Spleen (tissue), 11 donors: ENCODE measurements around the gene TSHZ2. TPM values are rescaled to one million over a fixed set of nuclear protein-coding genes. Genes with fewer than 3 reads are reported as not detected.

Source experiments
- DNase-seq: peaks from one replicate; pipeline ENCODE4 v3.0.0-alpha.2; 2020
- H3K27ac ChIP-seq, 8 donors: fragments of 200-600 bp; sonication (generic) in 7 of 8; 1 replicate in 4 of 8; 2 replicates in 4 of 8; pipeline versions ENCODE4 v1.5.0 to v1.8.0; 2016 to 2021; ENCODE audit warnings: inconsistent platforms in 4 of 8, mild to moderate bottlenecking in 4 of 8, moderate library complexity in 1 of 8
- H3K27me3 ChIP-seq, 7 donors: fragments of 200-600 bp; sonication (generic) in 6 of 7; replicated peaks in 1 of 7; 1 replicate in 4 of 7; 2 replicates in 3 of 7; pipeline versions ENCODE4 v1.5.0 to v1.8.0; 2016 to 2021; ENCODE audit warnings: inconsistent platforms in 3 of 7, mild to moderate bottlenecking in 1 of 7
- H3K36me3 ChIP-seq, 6 donors: fragments of 200-600 bp; sonication (generic) in 5 of 6; 1 replicate in 4 of 6; 2 replicates in 2 of 6; pipeline versions ENCODE4 v1.5.0 to v1.8.0; 2016 to 2021; ENCODE audit warnings: inconsistent platforms in 2 of 6
- H3K4me1 ChIP-seq, 6 donors: fragments of 200-600 bp; sonication (generic) in 5 of 6; 1 replicate in 3 of 6; 2 replicates in 3 of 6; pipeline versions ENCODE4 v1.5.0 to v1.8.0; 2016 to 2021; ENCODE audit warnings: inconsistent platforms in 3 of 6
- H3K4me3 ChIP-seq, 8 donors: fragments of 200-600 bp; sonication (generic) in 7 of 8; 1 replicate in 4 of 8; 2 replicates in 4 of 8; pipeline versions ENCODE4 v1.5.0 to v1.8.0; 2016 to 2021; ENCODE audit warnings: inconsistent platforms in 4 of 8, mild to moderate bottlenecking in 4 of 8, moderate library complexity in 2 of 8
- H3K9me3 ChIP-seq, 8 donors: fragments of 200-600 bp; sonication (generic) in 7 of 8; 1 replicate in 4 of 8; 2 replicates in 4 of 8; pipeline versions ENCODE4 v1.5.0 to v1.8.0; 2016 to 2021; ENCODE audit warnings: inconsistent platforms in 4 of 8
- POLR2A ChIP-seq, 3 donors: fragments of 450-650 bp; IDR thresholded peaks; one replicate each; pipeline ENCODE4 v1.5.1; 2017; ENCODE audit warnings: antibody characterized with exemption in 3 of 3, mild to moderate bottlenecking in 1 of 3
- POLR2AphosphoS5 ChIP-seq, 3 donors: sonication (generic); formaldehyde crosslinking; IDR thresholded peaks; one replicate each; pipeline ENCODE4 v1.5.1; 2017; ENCODE audit warnings: antibody characterized with exemption in 3 of 3
- WGBS, 5 donors: extraction: QIAGEN DNeasy Blood & Tissue Kit in 3 of 5; methylation state at CpG; one replicate each; pipeline versions ENCODE4 v1.1.5 to v1.1.7; 2013 to 2018; 5-methylcytosine and 5-hydroxymethylcytosine counted together
- intact Hi-C: fragments of 100-400 bp; cut with DNase I; formaldehyde crosslinking; loops from one replicate; pipeline ENCODE4 v1.15.0; 2023; ENCODE audit warnings: low total_unique reads
- polyA plus RNA-seq, 3 donors: library from polyadenylated mRNA; stranded (reverse); fragments of 200-250 nt; gene quantifications; one replicate each; pipeline ENCODE4 v1.2.1, GENCODE V29; 2013
- total RNA-seq, 7 donors: library from RNA; depleted of rRNA in 3 of 7; stranded (reverse); fragments of >200 nt in 3 of 7; fragmentation: NEBNext Ultra II Directional in 4 of 7; extraction: Animal tissue kit (Norgen Biotek cat#: 25700) in 4 of 7; gene quantifications; one replicate each; pipeline versions ENCODE4 v1.1.0 to v1.2.1, GENCODE V29; 2016 to 2021
- TF ChIP-seq, protein P1 (sequence below), 11 experiments: fragments of 200-600 bp in 7 of 11; fragments of 450-650 bp in 4 of 11; sonication (generic) in 4 of 11; IDR thresholded peaks in 8 of 11; conservative IDR thresholded peaks in 3 of 11; 1 replicate in 7 of 11; 2 replicates in 4 of 11; pipeline versions ENCODE4 v1.4.0 to v1.8.0; 2016 to 2021; ENCODE audit warnings: antibody characterized with exemption in 11 of 11, inconsistent platforms in 4 of 11, mild to moderate bottlenecking in 1 of 11
- donor health status: healthy with polysubstance abuse.
- donor health status: DM: no; HTN: no; CAD: no; lungs with moderate emphysema.
- donor health status: DM: no; HTN: no; CAD: no.
- donor health status: Bipolar disorder and iron deficiency.
- donor health status: healthy.
- donor health status: DM: no; HTN: no; CAD: no.
- donor health status: DM: yes; HTN: yes; CAD: no.

TSHZ2 gene
- total and polyA plus RNA-seq, 10 donors = 0.86 to 19.2 (median 15.7) TPM

DNA sequence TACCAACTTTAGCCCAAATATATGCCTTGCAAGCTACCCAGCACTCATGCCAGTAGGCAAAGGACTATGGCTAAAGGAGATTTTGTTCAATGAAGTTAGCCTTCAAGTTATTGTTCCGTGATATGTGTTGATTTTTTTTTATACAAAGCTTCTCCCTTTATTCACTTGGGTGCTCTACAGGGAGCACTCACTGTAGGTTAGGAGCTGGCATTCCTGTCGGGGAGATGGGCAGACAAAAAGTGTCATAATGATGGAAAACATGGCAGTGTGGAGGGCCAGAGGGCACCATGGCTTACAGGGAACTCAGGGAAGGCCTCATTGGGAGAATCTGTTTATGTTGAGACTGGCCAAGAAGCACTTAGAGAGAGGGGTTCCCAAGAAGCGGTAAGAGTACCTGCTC is 292.4 kb downstream of the TSHZ2 start:
- TF ChIP-seq, protein P1, sequence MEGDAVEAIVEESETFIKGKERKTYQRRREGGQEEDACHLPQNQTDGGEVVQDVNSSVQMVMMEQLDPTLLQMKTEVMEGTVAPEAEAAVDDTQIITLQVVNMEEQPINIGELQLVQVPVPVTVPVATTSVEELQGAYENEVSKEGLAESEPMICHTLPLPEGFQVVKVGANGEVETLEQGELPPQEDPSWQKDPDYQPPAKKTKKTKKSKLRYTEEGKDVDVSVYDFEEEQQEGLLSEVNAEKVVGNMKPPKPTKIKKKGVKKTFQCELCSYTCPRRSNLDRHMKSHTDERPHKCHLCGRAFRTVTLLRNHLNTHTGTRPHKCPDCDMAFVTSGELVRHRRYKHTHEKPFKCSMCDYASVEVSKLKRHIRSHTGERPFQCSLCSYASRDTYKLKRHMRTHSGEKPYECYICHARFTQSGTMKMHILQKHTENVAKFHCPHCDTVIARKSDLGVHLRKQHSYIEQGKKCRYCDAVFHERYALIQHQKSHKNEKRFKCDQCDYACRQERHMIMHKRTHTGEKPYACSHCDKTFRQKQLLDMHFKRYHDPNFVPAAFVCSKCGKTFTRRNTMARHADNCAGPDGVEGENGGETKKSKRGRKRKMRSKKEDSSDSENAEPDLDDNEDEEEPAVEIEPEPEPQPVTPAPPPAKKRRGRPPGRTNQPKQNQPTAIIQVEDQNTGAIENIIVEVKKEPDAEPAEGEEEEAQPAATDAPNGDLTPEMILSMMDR (IDR thresholded peaks at IDR 0.05 in 8 of 11, conservative IDR thresholded peaks at IDR 0.05 in 3 of 11) = no peak
- TF ChIP-seq POLR2AphosphoS5 (IDR thresholded peaks at IDR 0.05) (no peak), POLR2A (IDR thresholded peaks at IDR 0.05) (no peak)
- intact Hi-C loops = no loop called here

DNA sequence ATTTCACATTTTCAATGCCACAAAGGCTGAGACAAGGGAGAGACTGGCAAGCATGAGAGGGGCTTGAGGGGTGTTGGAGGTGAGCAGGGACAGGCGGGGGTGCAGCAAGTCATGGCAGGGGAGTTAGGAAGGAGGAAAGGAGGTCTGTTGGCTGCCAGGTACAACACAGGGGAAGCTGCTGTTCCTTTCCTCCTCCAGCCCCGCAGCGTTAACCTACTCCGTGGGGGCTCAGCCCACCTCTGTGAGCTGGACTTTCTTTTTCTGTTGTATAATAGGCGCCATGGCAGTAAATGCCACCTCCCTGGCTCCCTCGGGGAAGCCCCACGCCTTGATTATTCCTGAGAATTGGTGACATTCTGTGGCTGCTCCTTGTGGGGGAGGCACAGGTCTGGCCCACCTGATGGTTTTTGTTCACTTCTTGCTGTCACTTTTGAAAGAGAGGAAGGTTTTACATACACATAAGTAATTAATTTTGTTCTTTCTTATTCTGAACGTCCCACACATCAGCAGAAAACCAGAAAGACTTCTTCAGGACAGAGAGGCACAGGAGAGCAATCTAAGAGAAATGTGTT is 293.2 kb downstream of the TSHZ2 start:
- no peak overlapping the region for H3K4me3 ChIP-seq
- H3K27me3 ChIP-seq = peaks cover 0 to 8% (median 0%) of the 10 kb centered on the region in 7 donors
- H3K4me1 ChIP-seq = no peaks in the 10 kb centered on the region
- no peak overlapping the region for H3K27ac ChIP-seq
- intact Hi-C loops = no loop called here
- TF ChIP-seq POLR2AphosphoS5 (IDR thresholded peaks at IDR 0.05) = no peak
- TF ChIP-seq, protein P1 (IDR thresholded peaks at IDR 0.05 in 8 of 11, conservative IDR thresholded peaks at IDR 0.05 in 3 of 11) = no peak
- TF ChIP-seq POLR2A (IDR thresholded peaks at IDR 0.05) = no peak
- no peaks in the 10 kb centered on the region for H3K36me3 ChIP-seq
- no peaks in the 10 kb centered on the region for H3K9me3 ChIP-seq
- DNase-seq = no peak
- 78 to 86% (median 79%) methylated on average over 8 of the region's 8 CpGs for whole genome bisulfite sequencing, 5 donors

More for the DNA sequence above, 292.4 kb downstream of the TSHZ2 start:
- Histone ChIP-seq H3K27ac (no peak overlapping the region), H3K36me3 (no peaks in the 10 kb centered on the region), H3K4me1 (no peaks in the 10 kb centered on the region), H3K27me3 (peaks cover 0 to 8% (median 0%) of the 10 kb centered on the region in 7 donors), H3K4me3 (no peak overlapping the region), H3K9me3 (no peaks in the 10 kb centered on the region)
- 80 to 95% (median 85%) methylated on average over 3 of the region's 3 CpGs for WGBS, 5 donors
- no peak for DNase-seq

DNA sequence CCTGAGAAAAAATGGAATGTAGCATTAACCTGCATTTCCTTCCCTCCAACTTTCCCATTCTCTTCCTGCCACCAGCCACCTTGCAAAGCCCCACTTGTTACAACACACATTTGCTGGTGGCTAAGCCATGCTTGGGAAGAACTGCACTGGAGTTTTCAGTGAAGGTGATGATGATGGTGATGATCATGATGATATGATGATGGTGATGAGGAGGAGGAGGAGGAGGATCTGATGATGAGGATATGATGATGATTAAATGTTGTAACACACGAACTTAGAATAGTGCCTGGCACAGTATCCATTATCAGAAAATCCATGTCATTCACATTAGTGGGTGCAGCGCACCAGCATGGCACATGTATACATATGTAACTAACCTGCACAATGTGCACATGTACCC is 297.2 kb downstream of the TSHZ2 start:
- intact Hi-C loops = no loop called here

DNA sequence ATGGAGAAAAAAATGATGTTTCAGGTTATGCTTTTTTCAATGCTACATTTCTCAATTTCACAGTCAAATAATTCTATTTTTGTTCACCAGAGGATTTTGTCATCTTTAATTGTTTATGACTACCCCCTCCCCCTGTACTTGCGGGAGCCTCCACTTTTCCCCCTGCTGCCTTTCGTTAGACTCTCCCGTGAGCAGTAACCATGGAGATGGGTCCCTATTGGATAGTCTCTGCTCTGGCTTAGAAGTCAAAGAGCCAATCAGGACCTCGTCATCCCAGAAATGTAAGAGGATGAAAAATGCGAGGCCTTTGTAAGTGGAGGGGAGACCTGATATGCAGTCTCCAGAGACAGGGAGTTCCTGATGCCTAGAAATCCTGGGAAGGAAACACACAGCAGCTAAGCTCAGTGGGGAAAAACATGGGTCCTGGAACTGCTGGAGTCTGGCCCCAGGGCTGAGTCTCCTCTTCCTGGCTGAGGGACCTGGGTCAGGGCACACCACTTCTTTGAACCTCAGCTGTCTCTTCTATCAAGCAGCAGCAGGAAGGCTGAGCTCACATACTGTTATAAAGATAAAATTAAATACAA is 298.7 kb downstream of the TSHZ2 start:
- intact Hi-C loops = no loop called here
- Histone ChIP-seq H3K4me1 (no peaks in the 10 kb centered on the region), H3K9me3 (no peaks in the 10 kb centered on the region), H3K4me3 (no peak overlapping the region), H3K27me3 (no peaks in the 10 kb centered on the region), H3K27ac (no peak overlapping the region), H3K36me3 (no peaks in the 10 kb centered on the region)
- WGBS, 5 donors = 84 to 88% (median 87%) methylated on average over 5 of the region's 5 CpGs
- no peak for DNase-seq
- TF ChIP-seq, protein P1 (IDR thresholded peaks at IDR 0.05 in 8 of 11, conservative IDR thresholded peaks at IDR 0.05 in 3 of 11) = no peak
- no peak for TF ChIP-seq POLR2AphosphoS5 (IDR thresholded peaks at IDR 0.05)
- TF ChIP-seq POLR2A (IDR thresholded peaks at IDR 0.05) = no peak

More for the DNA sequence above, 297.2 kb downstream of the TSHZ2 start:
- no peaks in the 10 kb centered on the region for H3K9me3 ChIP-seq
- WGBS, 5 donors = 73 to 88% (median 83%) methylated on average over 2 of the region's 2 CpGs
- no peak overlapping the region for H3K4me3 ChIP-seq
- H3K4me1 ChIP-seq = no peaks in the 10 kb centered on the region
- TF ChIP-seq POLR2AphosphoS5 (IDR thresholded peaks at IDR 0.05) (no peak), POLR2A (IDR thresholded peaks at IDR 0.05) (no peak)
- TF ChIP-seq, protein P1 (IDR thresholded peaks at IDR 0.05 in 8 of 11, conservative IDR thresholded peaks at IDR 0.05 in 3 of 11) = no peak
- no peak overlapping the region for H3K27ac ChIP-seq
- H3K27me3 ChIP-seq = peaks cover 0 to 3% (median 0%) of the 10 kb centered on the region in 7 donors
- H3K36me3 ChIP-seq = no peaks in the 10 kb centered on the region
- DNase-seq = no peak
